A673 (cell line): ENCODE measurements around the gene TMEM184A.

Experiments
- EZH2 ChIP-seq: fragments of 200-600 bp; sonication (generic); IDR thresholded peaks from 2 replicates; pipeline ENCODE4 v1.6.1; 2017; ENCODE audit warnings: borderline replicate concordance, low read depth, mild to moderate bottlenecking, mixed read lengths, antibody characterized with exemption, low read length; ENCODE audit not compliant: poor library complexity, severe bottlenecking
- TF ChIP-seq, protein P1 (sequence below): fragments of 300-800, 200-600 bp; sonication (generic); conservative IDR thresholded peaks from 2 replicates; pipeline ENCODE4 v1.5.1; 2017; ENCODE audit warnings: low read depth, mild to moderate bottlenecking, antibody characterized with exemption, low read length, moderate library complexity, mixed read lengths

DNA sequence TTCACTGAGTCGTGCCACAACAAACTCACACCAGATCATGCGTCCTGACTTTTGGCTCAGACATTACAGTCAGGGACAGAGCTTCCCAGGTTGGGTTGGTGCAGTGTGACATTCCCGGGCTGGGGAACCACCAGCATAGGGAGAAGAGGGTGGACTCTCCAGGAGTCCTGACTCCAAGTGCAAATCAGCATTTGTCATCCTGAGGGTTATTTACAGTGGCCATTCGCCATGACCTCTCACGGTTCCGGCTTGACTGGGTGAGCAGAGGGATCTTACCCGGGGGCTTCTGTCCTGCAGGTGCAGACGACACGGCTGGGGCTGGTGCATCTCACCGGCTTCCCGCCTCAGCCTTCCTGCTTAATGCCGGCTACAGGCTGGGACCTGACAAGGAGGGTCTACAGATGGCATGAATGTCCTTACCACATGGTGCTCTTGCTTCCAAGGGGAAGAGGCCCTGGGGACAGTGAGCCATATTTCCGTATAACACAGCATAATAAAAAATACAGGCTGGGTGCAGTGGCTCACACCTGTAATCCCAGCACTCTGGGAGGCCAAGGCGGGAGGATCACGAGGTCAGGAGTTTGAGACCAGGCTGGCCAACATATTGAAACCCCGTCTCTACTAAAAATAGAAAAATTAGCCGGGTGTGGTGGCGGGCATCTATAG is 39.3 kb downstream of the TMEM184A start:
- TF ChIP-seq, protein P1, sequence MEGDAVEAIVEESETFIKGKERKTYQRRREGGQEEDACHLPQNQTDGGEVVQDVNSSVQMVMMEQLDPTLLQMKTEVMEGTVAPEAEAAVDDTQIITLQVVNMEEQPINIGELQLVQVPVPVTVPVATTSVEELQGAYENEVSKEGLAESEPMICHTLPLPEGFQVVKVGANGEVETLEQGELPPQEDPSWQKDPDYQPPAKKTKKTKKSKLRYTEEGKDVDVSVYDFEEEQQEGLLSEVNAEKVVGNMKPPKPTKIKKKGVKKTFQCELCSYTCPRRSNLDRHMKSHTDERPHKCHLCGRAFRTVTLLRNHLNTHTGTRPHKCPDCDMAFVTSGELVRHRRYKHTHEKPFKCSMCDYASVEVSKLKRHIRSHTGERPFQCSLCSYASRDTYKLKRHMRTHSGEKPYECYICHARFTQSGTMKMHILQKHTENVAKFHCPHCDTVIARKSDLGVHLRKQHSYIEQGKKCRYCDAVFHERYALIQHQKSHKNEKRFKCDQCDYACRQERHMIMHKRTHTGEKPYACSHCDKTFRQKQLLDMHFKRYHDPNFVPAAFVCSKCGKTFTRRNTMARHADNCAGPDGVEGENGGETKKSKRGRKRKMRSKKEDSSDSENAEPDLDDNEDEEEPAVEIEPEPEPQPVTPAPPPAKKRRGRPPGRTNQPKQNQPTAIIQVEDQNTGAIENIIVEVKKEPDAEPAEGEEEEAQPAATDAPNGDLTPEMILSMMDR, result no peak
- TF ChIP-seq EZH2, result no peak
